NCI-H187 treated with DMSO at 0.1 percent for 48 hours (cell line): ENCODE measurements around the gene RALGPS1.
A peak's percentile ranks its signal among the peaks of the same experiment; 100 is the strongest.

Source experiments
- DNase-seq: peaks from one replicate; lab custom pipeline; 2025; lab: John Stamatoyannopoulos, UW

RALGPS1 gene

GRCh38 chr9:126914458-126915280 is at the start of gene RALGPS1:
RALGPS1 (plus strand) TSS chr9:126914782; CDS start chr9:126962290, 47,508 bp downstream.
- peak; percentile 46 for DNase-seq

GRCh38 chr9:126869368-126869767 is 45.2 kb upstream of the RALGPS1 start:
- no peak for DNase-seq

GRCh38 chr9:126872516-126872915 is 42.1 kb upstream of the RALGPS1 start:
- DNase-seq = no peak

- no peak for DNase-seq
Observed at GRCh38 chr9:126874546-126875314, 39.9 kb upstream of the RALGPS1 start.

- DNase-seq = no peak
Observed at GRCh38 chr9:126875756-126876510, 38.6 kb upstream of the RALGPS1 start.

- DNase-seq = no peak
Observed at GRCh38 chr9:126876531-126876930, 38.1 kb upstream of the RALGPS1 start.

GRCh38 chr9:126877418-126877817 is 37.2 kb upstream of the RALGPS1 start:
- DNase-seq = no peak

- DNase-seq = no peak
Observed at GRCh38 chr9:126879288-126879687, 35.3 kb upstream of the RALGPS1 start.

- DNase-seq = no peak
Observed at GRCh38 chr9:126880226-126880946, 34.2 kb upstream of the RALGPS1 start.

GRCh38 chr9:126880947-126881332 is 33.6 kb upstream of the RALGPS1 start:
- no peak for DNase-seq

- DNase-seq = no peak
Observed at GRCh38 chr9:126882746-126883145, 31.8 kb upstream of the RALGPS1 start.

GRCh38 chr9:126883636-126884035 is 30.9 kb upstream of the RALGPS1 start:
- no peak for DNase-seq

GRCh38 chr9:126885131-126885641 is 29.4 kb upstream of the RALGPS1 start:
- DNase-seq = no peak

- DNase-seq = no peak
Observed at GRCh38 chr9:126886034-126886822, 28.4 kb upstream of the RALGPS1 start.

- no peak for DNase-seq
Observed at GRCh38 chr9:126886897-126887296, 27.7 kb upstream of the RALGPS1 start.

- no peak for DNase-seq
Observed at GRCh38 chr9:126891676-126892075, 22.9 kb upstream of the RALGPS1 start.

- no peak for DNase-seq
Observed at GRCh38 chr9:126893079-126893478, 21.5 kb upstream of the RALGPS1 start.

- DNase-seq = no peak
Observed at GRCh38 chr9:126894052-126894603, 20.5 kb upstream of the RALGPS1 start.

GRCh38 chr9:126902210-126902609 is 12.4 kb upstream of the RALGPS1 start:
- DNase-seq = no peak

GRCh38 chr9:126904586-126904985 is 10.0 kb upstream of the RALGPS1 start:
- no peak for DNase-seq
